GM12873 (cell line): ENCODE data around the gene MAP2K4.

Experiments
- TF ChIP-seq, protein P1 (sequence below): IDR thresholded peaks from 2 replicates; pipeline ENCODE4 v1.5.1; 2012; ENCODE audit warnings: low read depth, mild to moderate bottlenecking, moderate library complexity, low read length, control low read depth; ENCODE audit not compliant: insufficient read depth; ENCODE audit errors: missing control alignments

MAP2K4 gene

DNA sequence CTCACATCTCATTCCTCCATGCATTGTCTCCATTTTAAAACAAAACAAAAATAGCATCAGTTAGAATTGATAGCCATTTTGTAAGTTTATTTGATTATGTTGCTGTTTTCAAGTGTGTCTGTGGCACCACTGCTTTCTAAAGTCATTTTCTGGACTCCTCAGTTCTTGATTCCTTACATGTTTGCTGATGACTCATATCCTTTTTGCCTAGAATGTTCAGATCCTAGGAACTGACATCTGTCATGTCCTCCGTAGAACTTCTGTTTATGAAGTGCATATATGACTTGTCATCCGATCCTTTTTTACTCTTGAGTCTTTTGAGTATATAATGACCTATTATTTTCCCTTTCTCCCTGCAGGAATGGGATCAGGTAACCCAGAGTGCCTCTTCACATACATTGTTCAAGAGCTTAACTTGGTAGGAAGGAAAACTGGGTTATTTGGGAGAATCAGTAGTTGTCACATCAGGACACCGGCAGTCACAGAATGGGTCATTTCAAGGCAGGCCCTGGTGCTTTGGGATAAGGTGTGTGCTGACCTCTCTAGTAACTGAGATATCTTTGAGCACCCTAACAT, 69.2 kb downstream of the MAP2K4 start:
- TF ChIP-seq, protein P1, sequence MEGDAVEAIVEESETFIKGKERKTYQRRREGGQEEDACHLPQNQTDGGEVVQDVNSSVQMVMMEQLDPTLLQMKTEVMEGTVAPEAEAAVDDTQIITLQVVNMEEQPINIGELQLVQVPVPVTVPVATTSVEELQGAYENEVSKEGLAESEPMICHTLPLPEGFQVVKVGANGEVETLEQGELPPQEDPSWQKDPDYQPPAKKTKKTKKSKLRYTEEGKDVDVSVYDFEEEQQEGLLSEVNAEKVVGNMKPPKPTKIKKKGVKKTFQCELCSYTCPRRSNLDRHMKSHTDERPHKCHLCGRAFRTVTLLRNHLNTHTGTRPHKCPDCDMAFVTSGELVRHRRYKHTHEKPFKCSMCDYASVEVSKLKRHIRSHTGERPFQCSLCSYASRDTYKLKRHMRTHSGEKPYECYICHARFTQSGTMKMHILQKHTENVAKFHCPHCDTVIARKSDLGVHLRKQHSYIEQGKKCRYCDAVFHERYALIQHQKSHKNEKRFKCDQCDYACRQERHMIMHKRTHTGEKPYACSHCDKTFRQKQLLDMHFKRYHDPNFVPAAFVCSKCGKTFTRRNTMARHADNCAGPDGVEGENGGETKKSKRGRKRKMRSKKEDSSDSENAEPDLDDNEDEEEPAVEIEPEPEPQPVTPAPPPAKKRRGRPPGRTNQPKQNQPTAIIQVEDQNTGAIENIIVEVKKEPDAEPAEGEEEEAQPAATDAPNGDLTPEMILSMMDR, result no peak

GRCh38 chr17:12094336-12094735, 73.7 kb downstream of the MAP2K4 start:
- TF ChIP-seq, protein P1, result no peak

DNA sequence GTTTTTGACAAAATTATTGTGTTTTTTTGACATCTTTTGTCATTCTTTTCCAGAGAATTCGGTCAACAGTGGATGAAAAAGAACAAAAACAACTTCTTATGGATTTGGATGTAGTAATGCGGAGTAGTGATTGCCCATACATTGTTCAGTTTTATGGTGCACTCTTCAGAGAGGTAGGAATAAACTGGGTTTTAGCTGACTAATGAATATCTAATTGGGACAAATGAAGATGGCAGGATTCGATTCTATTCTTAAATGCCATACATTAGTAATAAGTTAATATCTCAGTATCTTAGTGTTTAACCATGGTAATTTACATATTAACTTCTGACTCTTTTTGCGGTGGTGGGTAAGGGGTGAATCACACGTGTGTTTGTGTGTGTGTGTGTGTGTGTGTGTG, 74.8 kb downstream of the MAP2K4 start:
- TF ChIP-seq, protein P1, result no peak

DNA sequence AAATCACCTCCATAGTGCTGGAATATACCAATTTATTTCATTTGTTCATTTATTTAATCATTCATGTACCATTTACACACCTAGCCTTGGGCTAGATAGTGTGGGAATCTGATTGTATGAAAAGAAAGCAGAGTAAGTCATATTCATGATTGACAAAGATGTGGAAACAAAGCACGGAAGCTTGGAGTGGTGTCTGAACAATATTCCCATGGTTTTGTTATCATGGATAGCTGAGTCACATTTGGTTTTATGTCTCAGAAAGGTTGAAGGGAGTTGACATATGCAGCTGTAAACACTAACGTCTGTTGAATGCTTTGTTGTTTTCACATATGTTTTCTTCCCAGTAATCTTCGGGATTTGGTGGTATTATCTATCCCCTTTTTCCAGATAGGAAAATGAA, 76.6 kb downstream of the MAP2K4 start:
- TF ChIP-seq, protein P1, result no peak

DNA sequence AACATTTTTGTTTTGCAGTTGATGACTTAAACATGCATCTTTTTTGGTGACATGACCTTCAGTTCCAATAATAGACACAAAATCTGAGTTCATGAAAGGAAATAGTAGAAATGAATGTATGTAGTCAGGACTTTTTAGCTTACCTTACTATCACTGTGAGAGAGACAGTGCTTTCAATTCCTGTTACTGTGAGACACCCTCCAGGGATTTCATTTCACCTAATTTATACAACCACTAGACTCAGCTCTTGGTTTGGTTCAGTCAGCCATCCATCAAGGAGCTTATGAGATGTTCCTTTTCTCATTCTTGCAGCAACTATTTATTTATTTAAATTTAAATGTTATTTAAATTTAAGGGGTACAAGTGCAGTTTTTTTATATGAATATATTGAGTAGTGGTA, 77.9 kb downstream of the MAP2K4 start:
- TF ChIP-seq, protein P1, result no peak

DNA sequence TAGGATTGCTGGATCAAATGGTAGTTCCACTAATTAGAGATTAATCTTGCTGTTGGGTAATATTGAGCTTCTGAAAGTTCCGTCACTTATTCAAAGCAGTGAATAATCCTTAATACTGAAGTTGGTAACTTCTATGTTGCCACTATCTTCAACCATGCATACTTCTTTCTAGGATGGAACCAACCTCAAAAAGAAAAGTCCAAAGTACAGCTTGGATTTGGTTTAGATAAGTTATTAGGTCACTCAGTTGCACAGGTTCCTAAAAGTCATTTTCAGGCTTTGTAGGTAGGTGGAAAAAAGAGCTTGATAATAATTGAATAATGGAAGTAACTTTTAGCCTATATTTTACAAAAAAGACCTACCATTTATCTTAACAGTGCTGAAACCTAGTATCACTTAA, 78.7 kb downstream of the MAP2K4 start:
- TF ChIP-seq, protein P1, result no peak

DNA sequence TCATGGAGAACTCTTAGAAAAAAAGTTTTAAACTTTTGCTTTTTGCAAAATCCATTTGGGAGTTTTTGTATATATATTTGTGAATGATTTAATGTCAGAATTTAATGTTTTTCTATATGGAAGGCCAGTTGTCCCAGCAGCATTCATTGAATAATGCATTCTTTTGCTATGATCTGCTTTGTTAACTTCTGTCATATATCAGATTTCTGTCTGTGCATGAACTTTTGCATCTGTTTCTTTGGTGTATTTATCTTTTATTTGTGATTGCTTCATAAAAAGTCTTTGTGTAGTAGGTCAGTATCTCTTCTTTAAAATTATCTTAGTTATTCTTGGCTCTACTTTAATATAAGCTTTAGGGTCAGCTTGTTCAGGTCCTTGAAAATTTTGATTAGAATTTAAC, 84.2 kb downstream of the MAP2K4 start:
- TF ChIP-seq, protein P1, result no peak
